Endothelial cell of umbilical vein (primary cell): ENCODE measurements around the gene CCNC. TPM values are rescaled to one million over a fixed set of nuclear protein-coding genes. Genes with fewer than 3 reads are reported as not detected.

ENCODE experiments used
- Bru-seq: library from RNA; stranded (reverse); fragments of 400-500 nt; gene quantifications from one replicate; lab custom pipeline; 2021; lab: Mats Ljungman, UMichigan
- BruChase-seq, 2 experiments: library from RNA; stranded (reverse); fragments of 400-500 nt; gene quantifications; one replicate each; lab custom pipeline; 2021; lab: Mats Ljungman, UMichigan
- BruUV-seq: library from RNA; stranded (reverse); fragments of 400-500 nt; replicated peaks from 2 replicates; lab custom pipeline; 2021; lab: Mats Ljungman, UMichigan
- CTCF ChIA-PET: fragments of 300-600, 350-600 bp; sonication (Branson Sonifier 250); formaldehyde crosslinking; loops from one replicate; lab custom pipeline; 2021; ENCODE audit warnings: antibody characterized with exemption, inconsistent platforms; lab: Charles Lee
- POLR2A ChIA-PET: fragments of 300-600, 350-600 bp; sonication (Branson Sonifier 250); formaldehyde crosslinking; loops from one replicate; lab custom pipeline; 2021; ENCODE audit warnings: antibody characterized with exemption, inconsistent platforms; lab: Charles Lee
- DNase-seq: peaks from one replicate; pipeline ENCODE4 v3.0.0-alpha.2; 2011; ENCODE audit warnings: low read depth, low spot score
- FAIRE-seq: peaks from 2 replicates; lab custom pipeline; 2011; peaks lifted over from hg19 to GRCh38; lab: Jason Lieb, UNC
- H2AFZ ChIP-seq: 2 replicates; pipeline ENCODE4 v1.6.0; 2012; ENCODE audit warnings: low read depth, low read length, control low read depth, inconsistent platforms
- H3K27ac ChIP-seq: 2 replicates; pipeline ENCODE4 v1.5.1; 2011; ENCODE audit warnings: low read depth, mild to moderate bottlenecking, control low read depth, low read length, moderate library complexity; ENCODE audit not compliant: insufficient read depth
- H3K27me3 ChIP-seq, 2 experiments: 2 replicates each; pipeline versions ENCODE4 v1.6.0 to v1.6.1; 2011; ENCODE audit warnings: low read length in 2 of 2, mixed read lengths in 1 of 2; ENCODE audit not compliant: control insufficient read depth in 2 of 2, insufficient read depth in 2 of 2
- H3K36me3 ChIP-seq, 2 experiments: 2 replicates in 1 of 2; 3 replicates in 1 of 2; pipeline ENCODE4 v1.5.1; 2011; ENCODE audit warnings: low read length in 2 of 2, mild to moderate bottlenecking in 1 of 2, moderate library complexity in 1 of 2; ENCODE audit not compliant: control insufficient read depth in 2 of 2, insufficient read depth in 2 of 2; ENCODE audit errors: extremely low read depth in 1 of 2
- H3K4me1 ChIP-seq: 3 replicates; pipeline ENCODE4 v1.5.1; 2011; ENCODE audit warnings: mild to moderate bottlenecking, low read length; ENCODE audit not compliant: control insufficient read depth, insufficient read depth; ENCODE audit errors: extremely low read depth
- H3K4me2 ChIP-seq: 2 replicates; pipeline ENCODE4 v1.6.1; 2011; ENCODE audit warnings: low read length, control low read depth, mixed read lengths; ENCODE audit not compliant: insufficient read depth
- H3K4me3 ChIP-seq, 3 experiments: fragments of 200-600 bp in 1 of 3; sonication (generic), shearing (Covaris generic) in 1 of 3; replicated peaks in 1 of 3; 2 replicates each; pipeline ENCODE4 v1.5.1; 2011 to 2016; ENCODE audit warnings: control low read depth in 3 of 3, low read length in 3 of 3, mild to moderate bottlenecking in 2 of 3, inconsistent platforms in 1 of 3, low read depth in 1 of 3, moderate library complexity in 1 of 3; ENCODE audit not compliant: insufficient read depth in 1 of 3
- H3K79me2 ChIP-seq: 2 replicates; pipeline ENCODE4 v1.6.0; 2012; ENCODE audit warnings: low read length, inconsistent platforms; ENCODE audit not compliant: control insufficient read depth, insufficient read depth
- H3K9ac ChIP-seq: replicated peaks from 2 replicates; pipeline ENCODE3; 2011; ENCODE audit warnings: low read length, control low read depth; ENCODE audit not compliant: insufficient read depth; ENCODE audit errors: extremely low read depth
- H3K9me1 ChIP-seq: replicated peaks from 3 replicates; pipeline ENCODE4 v1.6.0; 2011; ENCODE audit warnings: mild to moderate bottlenecking, low read length; ENCODE audit not compliant: control insufficient read depth, insufficient read depth; ENCODE audit errors: extremely low read depth
- H3K9me3 ChIP-seq: replicated peaks from 2 replicates; pipeline ENCODE4 v1.5.1; 2012; ENCODE audit warnings: low read length, inconsistent platforms; ENCODE audit not compliant: control insufficient read depth, insufficient read depth
- H4K20me1 ChIP-seq: replicated peaks from 2 replicates; pipeline ENCODE3; 2011; ENCODE audit warnings: mild to moderate bottlenecking, low read length; ENCODE audit not compliant: control insufficient read depth, insufficient read depth; ENCODE audit errors: extremely low read depth
- EZH2 ChIP-seq: IDR thresholded peaks from 2 replicates; pipeline ENCODE4 v1.6.1; 2012; ENCODE audit warnings: borderline replicate concordance, low read depth, mild to moderate bottlenecking, moderate library complexity, low read length, inconsistent platforms; ENCODE audit not compliant: severe bottlenecking
- FOS ChIP-seq: IDR thresholded peaks from 2 replicates; pipeline ENCODE4 v1.6.1; 2011; ENCODE audit warnings: mild to moderate bottlenecking, low read length, moderate library complexity, borderline replicate concordance; ENCODE audit not compliant: insufficient read depth
- GATA2 ChIP-seq: IDR thresholded peaks from 2 replicates; pipeline ENCODE4 v1.7.0; 2011; ENCODE audit warnings: low read depth, mild to moderate bottlenecking, moderate library complexity, mixed read lengths, low read length; ENCODE audit not compliant: insufficient read length, insufficient read depth
- JUN ChIP-seq: IDR thresholded peaks from 2 replicates; pipeline ENCODE4 v1.6.1; 2011; ENCODE audit warnings: borderline replicate concordance, low read depth; ENCODE audit not compliant: insufficient read length, insufficient read depth
- MAX ChIP-seq: IDR thresholded peaks from 2 replicates; pipeline ENCODE4 v1.6.1; 2011; ENCODE audit not compliant: insufficient read depth, insufficient read length
- MYC ChIP-seq: IDR thresholded peaks from one replicate; pipeline ENCODE4 v1.6.1; 2011; ENCODE audit warnings: mild to moderate bottlenecking, low read depth, low read length
- POLR2A ChIP-seq: IDR thresholded peaks from 2 replicates; pipeline ENCODE4 v1.6.1; 2012; ENCODE audit warnings: low read depth, mild to moderate bottlenecking, control low read depth, low read length
- POLR2AphosphoS5 ChIP-seq: IDR thresholded peaks from 2 replicates; pipeline ENCODE4 v1.6.1; 2012; ENCODE audit warnings: low read depth, mild to moderate bottlenecking, control low read depth, low read length, moderate library complexity; ENCODE audit not compliant: insufficient read depth
- dilution Hi-C: fragments of 300-500 bp; cut with MboI; formaldehyde crosslinking; loops from one replicate; pipeline ENCODE4 v1.15.0; 2019; ENCODE audit warnings: low sequenced_read_pairs; ENCODE audit not compliant: extremely low pct_ligation_motif_present
- intact Hi-C: fragments of 100-400 bp; cut with micrococcal nuclease; formaldehyde crosslinking; loops from one replicate; pipeline ENCODE4 v1.10.0; 2022
- long read RNA-seq: library from polyadenylated mRNA; stranded (forward); transcript quantifications from one replicate; pipeline ENCODE4 v2.0.0, GENCODE V29; 2021
- polyA minus RNA-seq, 3 experiments: library from RNA; depleted of rRNA, polyadenylated mRNA; stranded (reverse); fragments of >200 nt; gene quantifications; 1 replicate in 1 of 3; 2 replicates in 2 of 3; pipeline ENCODE4 v1.2.3, GENCODE V29; 2011
- polyA plus RNA-seq, 4 experiments: library from polyadenylated mRNA; depleted of rRNA in 3 of 4; stranded (reverse) in 3 of 4; unstranded in 1 of 4; fragments of >200 nt; gene quantifications; 2 replicates each; pipeline versions ENCODE4 v1.2.1 to v1.2.3, GENCODE V29; 2011 to 2012; ENCODE audit warnings: missing spikeins in 1 of 4
- total RNA-seq: library from RNA; stranded (reverse); gene quantifications from 2 replicates; pipeline ENCODE4 v1.2.3, GENCODE V29; 2021
- TF ChIP-seq, protein P1 (sequence below), 2 donors: IDR thresholded peaks; 1 replicate in 1 of 2; 2 replicates in 1 of 2; pipeline ENCODE4 v1.5.1; 2011; ENCODE audit warnings: low read length in 2 of 2, mild to moderate bottlenecking in 2 of 2, moderate library complexity in 2 of 2, control low read depth in 1 of 2, inconsistent platforms in 1 of 2, low read depth in 1 of 2; ENCODE audit not compliant: insufficient read depth in 1 of 2; ENCODE audit errors: extremely low read depth in 1 of 2

CCNC gene, protein sequence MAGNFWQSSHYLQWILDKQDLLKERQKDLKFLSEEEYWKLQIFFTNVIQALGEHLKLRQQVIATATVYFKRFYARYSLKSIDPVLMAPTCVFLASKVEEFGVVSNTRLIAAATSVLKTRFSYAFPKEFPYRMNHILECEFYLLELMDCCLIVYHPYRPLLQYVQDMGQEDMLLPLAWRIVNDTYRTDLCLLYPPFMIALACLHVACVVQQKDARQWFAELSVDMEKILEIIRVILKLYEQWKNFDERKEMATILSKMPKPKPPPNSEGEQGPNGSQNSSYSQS
- total RNA-seq (53.1 and 53.5 TPM in 2 replicates), polyA plus RNA-seq (13.0 and 18.2 TPM in 2 replicates), polyA minus RNA-seq (52.7 and 60.8 TPM in 2 replicates), Bru-seq, nascent RNA (percentile 93 among the genes with signal in this experiment), BruChase-seq, experiment 1, labeled RNA remaining after a 6-hour chase (percentile 92 among the genes with signal in this experiment), BruChase-seq, experiment 2, labeled RNA remaining after a 2-hour chase (percentile 98 among the genes with signal in this experiment)
- 25.9 and 29.7 TPM in 2 replicates for polyA plus RNA-seq (2011; cell fraction: cytosol; rRNA removed)
- polyA plus RNA-seq (2011; cell fraction: nucleus; rRNA removed): 42.7 and 58.9 TPM in 2 replicates
- polyA plus RNA-seq (2012): 27.1 and 46.4 TPM in 2 replicates
- polyA minus RNA-seq (2011; cell fraction: cytosol; rRNA and poly(A)+ RNA removed): 48.6 TPM
- 28.7 and 43.1 TPM in 2 replicates for polyA minus RNA-seq (2011; cell fraction: nucleus; rRNA and poly(A)+ RNA removed)
- long read RNA-seq, transcript CCNC-207 (12 exons, 1,426 nt): minor isoform, 8 of 188 reads
- long read RNA-seq, transcript CCNC-210 (12 exons, 2,473 nt): major isoform, 149 of 188 reads
- long read RNA-seq, partial matches to known transcripts: 9 of 188 reads
- long read RNA-seq, other reads (novel, unspliced or antisense): 14 of 188 reads

DNA sequence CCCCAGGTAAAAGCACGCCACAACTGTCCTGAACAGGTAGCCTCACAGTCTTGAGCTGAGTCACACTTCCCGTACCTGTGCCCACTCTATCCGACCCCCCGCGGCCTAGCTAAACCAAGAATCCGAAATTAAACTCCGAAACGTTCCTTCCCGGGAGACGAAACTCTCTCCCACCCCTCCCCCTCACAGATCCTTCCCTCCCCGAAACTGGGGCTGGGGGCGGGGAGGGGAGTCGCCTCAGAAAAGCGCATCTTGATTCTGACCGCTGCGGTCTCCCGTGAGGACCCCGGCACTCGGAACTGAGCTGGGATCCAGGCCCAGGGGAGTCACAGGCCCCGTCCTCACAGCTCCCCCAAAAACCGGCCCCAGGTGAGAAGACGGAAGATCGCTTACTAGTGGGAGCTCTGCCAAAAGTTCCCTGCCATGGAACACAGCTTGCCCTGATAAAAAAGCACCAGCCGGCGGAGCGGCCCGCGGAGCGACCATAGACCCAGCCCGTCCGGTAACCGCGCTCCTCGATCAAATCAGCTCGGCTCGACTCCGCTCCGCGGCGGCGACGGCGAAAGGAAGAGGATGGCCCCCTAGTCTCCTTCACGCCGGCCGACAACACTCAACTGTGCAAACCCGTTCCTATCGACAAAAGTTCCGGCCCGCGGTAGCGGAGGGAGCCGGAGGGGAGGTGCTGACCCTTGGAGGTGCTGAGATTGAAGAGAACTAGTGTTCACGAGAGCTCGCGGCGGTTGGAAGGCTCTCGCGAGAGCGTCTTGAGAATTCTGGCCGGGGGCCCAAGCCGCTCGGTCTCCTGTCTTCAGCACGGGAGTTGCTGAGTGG, at the start of gene CCNC:
TSS of gene CCNC (minus strand) at position 558 of the 831 bp plus-strand sequence. CDS start at position 425, 133 bp downstream.
- intact Hi-C loops: loop anchor here (1.0 kb wide), 5 partner anchors 20 to 143 kb away; partner anchors contain the start of genes PNISR and USP45
- CTCF ChIA-PET: interaction anchor here (0.6 to 1.5 kb wide), 10 partner anchors 18 to 175 kb away, joined by 3 to 7 read pairs (median 3); partner anchors contain the start of gene COQ3
- dilution Hi-C loops: no loop called here

More for the DNA sequence above, at the start of gene CCNC:
- Histone ChIP-seq H3K36me3 (no peaks in the 10 kb centered on the region), H3K9me3 (no peaks in the 10 kb centered on the region), H2AFZ (peak within 1 kb of the TSS; percentile 92), H4K20me1 (peaks cover 11% of the 10 kb centered on the region), H3K27ac (peak within 1 kb of the TSS; percentile 63), H3K4me3 (peak within 1 kb of the TSS; percentile 76 to 96 (median 89)), H3K9ac (peak within 1 kb of the TSS; percentile 94), H3K79me2 (peaks cover 43% of the 10 kb centered on the region), H3K4me2 (peak within 1 kb of the TSS; percentile 96), H3K27me3 (no peaks in the 10 kb centered on the region), H3K4me1 (peaks cover 13% of the 10 kb centered on the region), H3K9me1 (peaks cover under 1% of the 10 kb centered on the region)
- BruUV-seq: TSS peak; percentile 42
- peak; percentile 98 for DNase-seq
- TF ChIP-seq, protein P1, sequence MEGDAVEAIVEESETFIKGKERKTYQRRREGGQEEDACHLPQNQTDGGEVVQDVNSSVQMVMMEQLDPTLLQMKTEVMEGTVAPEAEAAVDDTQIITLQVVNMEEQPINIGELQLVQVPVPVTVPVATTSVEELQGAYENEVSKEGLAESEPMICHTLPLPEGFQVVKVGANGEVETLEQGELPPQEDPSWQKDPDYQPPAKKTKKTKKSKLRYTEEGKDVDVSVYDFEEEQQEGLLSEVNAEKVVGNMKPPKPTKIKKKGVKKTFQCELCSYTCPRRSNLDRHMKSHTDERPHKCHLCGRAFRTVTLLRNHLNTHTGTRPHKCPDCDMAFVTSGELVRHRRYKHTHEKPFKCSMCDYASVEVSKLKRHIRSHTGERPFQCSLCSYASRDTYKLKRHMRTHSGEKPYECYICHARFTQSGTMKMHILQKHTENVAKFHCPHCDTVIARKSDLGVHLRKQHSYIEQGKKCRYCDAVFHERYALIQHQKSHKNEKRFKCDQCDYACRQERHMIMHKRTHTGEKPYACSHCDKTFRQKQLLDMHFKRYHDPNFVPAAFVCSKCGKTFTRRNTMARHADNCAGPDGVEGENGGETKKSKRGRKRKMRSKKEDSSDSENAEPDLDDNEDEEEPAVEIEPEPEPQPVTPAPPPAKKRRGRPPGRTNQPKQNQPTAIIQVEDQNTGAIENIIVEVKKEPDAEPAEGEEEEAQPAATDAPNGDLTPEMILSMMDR (IDR thresholded peaks at IDR 0.05; ENCODE audit: extremely low read depth in 1 of 2, insufficient read depth in 1 of 2, low read depth in 1 of 2, low read length in 2 of 2): no peak
- TF ChIP-seq MYC (no peak), EZH2 (no peak), MAX (no peak), FOS (no peak), POLR2A (peak; percentile 92), GATA2 (no peak), JUN (no peak), POLR2AphosphoS5 (peak; percentile 85)
- POLR2A ChIA-PET: interaction anchor here (0.8 to 1.4 kb wide), 3 partner anchors 20 to 175 kb away, joined by 3 to 8 read pairs (median 4); partner anchors contain the start of gene COQ3
- peak; percentile 96 for FAIRE-seq
